GM18502 (cell line): Measurements from ENCODE around the gene SPRYD3.
"Not testable (repeated sequence)": the region's sequence is repeated elsewhere in the genome, so short reads cannot be mapped to it uniquely, and the experiment has no call there.

Experiments
- ATAC-seq: cut with Tn5 transposase; IDR thresholded peaks from one replicate; pipeline ENCODE4 v1.9.1; 2021; ENCODE audit warnings: mild to moderate bottlenecking; ENCODE audit not compliant: unreplicated experiment, poor library complexity

The SPRYD3 gene, protein sequence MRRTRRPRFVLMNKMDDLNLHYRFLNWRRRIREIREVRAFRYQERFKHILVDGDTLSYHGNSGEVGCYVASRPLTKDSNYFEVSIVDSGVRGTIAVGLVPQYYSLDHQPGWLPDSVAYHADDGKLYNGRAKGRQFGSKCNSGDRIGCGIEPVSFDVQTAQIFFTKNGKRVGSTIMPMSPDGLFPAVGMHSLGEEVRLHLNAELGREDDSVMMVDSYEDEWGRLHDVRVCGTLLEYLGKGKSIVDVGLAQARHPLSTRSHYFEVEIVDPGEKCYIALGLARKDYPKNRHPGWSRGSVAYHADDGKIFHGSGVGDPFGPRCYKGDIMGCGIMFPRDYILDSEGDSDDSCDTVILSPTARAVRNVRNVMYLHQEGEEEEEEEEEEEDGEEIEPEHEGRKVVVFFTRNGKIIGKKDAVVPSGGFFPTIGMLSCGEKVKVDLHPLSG

DNA sequence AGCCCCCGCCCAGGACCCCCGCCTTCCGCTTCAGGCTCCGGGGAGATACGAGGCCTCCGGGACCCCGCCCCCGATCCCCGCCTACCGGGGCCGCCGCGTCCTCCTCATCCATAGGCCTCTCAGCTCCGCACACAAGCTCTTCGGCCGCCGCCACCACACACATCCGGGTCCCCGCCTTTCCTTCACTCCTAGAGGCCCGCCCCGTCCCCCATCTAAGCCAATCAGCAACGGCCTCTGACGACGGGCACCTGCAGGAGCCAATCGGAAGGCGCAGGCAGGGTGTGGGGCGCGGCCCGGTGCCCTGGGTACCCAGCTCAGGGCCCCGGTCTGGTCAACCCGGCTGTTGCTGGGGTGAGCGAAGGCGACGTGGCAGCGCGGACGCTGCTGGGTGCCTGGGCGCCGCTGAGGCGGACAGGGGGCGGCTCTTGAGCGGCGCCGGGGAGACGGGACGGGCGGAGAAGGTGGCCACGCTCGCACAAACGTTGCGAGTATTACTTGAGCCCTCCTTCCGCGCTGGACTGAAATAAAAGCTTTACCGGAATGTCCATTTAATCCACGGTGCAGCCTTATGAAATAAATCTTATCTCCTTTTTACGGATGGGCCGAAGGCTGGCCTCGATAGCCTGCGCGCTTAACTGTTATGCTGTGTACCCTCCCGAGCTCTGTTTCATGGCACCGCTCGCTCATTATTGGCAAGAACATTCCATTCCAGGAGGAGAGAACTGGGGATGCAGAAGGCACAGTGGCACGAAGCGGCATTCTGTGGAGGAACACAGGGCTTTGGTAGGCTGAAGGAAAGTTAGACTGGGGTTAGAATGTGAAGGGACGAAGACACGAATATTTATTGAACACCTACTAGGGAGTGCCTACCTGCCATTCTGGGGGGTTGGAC lies at the start of gene SPRYD3:
TSS of gene SPRYD3 (minus strand) at position 165 of the 892 bp plus-strand sequence. CDS start at position 108, 57 bp downstream.
- peak; percentile 99 for ATAC-seq

DNA sequence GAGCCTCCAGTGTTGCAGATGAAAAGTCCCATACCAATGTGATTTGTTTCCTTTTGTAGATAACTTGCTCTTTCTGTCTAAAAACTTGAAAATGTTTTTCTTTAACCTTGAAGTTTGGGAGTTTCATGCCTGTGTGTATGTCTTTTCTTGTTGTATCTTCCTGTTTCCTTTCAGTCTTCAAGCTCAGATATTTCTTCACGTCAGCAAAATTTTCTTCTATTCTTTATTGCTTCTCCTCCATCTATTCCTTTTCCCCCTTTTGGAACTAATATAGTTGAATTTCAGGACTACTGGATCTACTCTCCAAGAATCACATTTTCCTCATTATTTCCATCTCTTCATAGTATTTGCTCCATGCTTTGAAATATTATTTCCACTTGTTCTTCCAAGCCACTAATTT lies 48.0 kb upstream of the SPRYD3 start:
- ATAC-seq: no peak

DNA sequence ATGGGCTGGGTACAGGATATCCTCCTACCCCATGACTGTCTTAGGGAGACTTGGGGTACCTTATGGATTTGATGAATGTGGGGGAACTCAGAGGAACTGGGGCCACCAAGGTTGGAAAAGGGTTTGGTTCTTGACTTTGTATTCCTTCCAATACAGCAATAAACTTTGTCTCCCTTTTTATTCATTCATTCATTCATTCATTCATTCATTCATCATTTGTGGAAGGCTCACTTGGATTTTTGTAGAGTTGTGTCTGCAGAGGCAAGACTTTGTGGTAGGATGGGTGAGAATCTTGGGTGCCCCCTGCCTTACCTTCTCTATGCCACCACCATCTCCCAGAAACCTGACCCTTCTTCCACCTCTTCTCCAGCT lies 45.1 kb upstream of the SPRYD3 start:
- ATAC-seq: no peak

DNA sequence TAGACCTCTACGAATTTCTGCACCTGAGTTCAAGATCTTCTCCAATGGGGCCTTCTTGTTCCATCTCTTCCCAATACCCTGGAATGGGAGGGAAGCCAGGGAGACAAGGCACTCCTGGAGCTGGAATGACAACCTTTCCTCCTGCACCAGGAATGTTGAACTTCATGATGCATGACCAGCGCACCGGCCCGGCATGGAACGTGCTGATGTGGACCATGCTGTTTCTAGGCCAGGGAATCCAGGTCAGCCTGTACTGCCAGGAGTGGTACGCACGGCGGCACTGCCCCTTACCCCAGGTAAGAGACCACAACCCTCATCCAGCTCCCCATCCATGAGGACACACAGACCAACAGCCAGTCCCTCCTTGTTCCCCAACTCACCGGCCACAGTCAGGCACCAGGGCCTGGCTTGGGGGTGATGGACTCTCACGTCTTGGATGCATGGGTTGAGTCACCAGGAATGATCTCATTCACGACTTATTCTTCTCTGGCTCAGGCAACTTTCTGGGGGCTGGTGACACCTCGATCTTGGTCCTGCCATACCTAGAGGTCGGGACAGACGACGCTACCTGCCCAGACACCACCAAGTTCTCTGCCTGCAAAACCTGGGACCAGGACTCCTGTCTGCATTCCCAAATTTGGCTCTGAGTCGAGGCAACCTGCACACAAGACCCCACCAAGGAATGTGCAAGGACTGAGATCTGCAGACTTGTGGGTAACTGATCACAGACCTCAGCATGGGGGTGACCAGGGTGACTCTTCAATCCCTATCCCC lies 44.6 kb upstream of the SPRYD3 start:
- no peak for ATAC-seq

DNA sequence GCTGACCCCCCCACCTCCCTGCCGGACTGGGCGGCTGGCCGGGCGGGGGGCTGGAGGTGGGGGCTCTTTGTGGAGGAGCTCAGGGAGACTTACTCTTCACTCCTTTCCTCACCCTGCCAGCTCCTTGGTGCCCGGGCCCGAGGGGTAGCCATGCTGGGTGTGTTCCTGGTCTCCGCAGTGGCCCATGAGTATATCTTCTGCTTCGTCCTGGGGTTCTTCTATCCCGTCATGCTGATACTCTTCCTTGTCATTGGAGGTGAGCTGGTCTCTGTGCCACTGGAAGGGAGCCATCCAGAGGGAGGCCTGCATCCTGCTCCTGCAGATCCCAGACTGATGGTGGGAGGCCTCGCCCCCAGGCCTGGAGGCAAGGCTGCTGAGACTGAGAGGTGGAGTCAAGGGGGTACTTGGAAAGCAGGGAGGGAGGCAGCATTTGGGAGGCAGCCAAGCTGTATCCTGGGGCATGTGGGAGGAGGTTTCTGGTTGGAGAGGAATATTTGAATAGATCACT lies 43.8 kb upstream of the SPRYD3 start:
- no peak for ATAC-seq

DNA sequence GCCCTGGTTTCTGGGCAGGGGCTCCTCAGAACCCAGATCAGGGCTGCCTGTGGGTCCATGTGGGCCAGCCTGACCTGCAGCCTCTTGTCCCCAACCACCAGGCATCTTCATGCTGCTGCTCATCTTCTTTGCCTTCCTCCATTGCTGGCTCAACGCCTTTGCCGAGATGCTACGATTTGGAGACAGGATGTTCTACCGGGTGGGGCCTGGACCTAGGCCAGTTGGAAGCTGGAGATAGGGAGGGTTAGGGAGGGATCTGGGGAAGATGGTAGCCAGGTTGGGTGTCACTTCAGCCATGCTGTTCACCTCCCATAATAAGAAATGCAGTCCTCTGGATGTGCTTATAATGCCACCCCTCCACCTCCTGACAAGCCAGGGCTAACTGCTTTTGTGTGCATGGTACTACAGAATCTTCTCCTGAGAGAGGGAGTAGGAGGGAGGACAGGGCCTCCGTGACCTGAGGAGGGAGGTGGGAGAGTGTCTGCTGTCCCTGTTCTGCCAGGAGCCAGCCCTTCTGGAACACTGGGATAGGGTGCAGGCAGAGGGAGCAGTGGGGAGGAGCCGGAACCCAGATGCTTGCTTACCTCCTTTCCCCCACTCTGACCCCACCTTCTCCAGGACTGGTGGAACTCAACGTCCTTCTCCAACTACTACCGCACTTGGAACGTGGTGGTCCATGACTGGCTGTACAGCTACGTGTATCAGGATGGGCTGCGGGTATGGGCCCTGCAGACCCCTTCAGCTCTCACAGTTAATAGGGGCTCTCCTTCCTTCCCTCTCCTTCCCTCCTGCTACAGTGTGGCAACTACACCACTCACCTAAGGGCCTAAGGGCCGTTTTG lies 41.7 kb upstream of the SPRYD3 start:
- no peak for ATAC-seq

DNA sequence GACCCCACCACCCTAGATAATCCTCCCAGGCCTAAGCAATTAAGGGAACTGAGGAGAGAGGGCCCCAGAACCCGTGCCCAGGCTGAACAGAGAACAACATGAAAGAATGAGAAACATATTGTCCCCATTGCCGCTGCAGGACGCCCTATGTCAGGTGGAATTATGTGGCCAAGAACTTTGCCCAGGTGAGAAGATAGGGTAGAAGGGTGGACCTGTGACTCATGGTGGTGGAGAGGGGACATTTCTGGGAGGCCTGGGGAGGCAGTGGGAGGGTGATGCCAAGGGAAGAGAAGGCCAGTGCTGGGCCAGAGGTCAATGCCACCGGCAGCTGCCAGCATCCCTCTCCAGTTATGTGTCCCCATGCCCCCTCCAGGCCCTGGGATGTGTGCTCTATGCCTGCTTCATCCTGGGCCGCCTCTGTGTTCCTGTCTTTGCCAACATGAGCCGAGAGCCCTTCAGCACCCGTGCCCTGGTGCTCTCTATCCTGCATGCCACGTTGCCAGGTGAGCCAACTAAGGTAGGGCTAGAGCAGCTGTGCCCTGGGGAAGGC lies 39.6 kb upstream of the SPRYD3 start:
- no peak for ATAC-seq

DNA sequence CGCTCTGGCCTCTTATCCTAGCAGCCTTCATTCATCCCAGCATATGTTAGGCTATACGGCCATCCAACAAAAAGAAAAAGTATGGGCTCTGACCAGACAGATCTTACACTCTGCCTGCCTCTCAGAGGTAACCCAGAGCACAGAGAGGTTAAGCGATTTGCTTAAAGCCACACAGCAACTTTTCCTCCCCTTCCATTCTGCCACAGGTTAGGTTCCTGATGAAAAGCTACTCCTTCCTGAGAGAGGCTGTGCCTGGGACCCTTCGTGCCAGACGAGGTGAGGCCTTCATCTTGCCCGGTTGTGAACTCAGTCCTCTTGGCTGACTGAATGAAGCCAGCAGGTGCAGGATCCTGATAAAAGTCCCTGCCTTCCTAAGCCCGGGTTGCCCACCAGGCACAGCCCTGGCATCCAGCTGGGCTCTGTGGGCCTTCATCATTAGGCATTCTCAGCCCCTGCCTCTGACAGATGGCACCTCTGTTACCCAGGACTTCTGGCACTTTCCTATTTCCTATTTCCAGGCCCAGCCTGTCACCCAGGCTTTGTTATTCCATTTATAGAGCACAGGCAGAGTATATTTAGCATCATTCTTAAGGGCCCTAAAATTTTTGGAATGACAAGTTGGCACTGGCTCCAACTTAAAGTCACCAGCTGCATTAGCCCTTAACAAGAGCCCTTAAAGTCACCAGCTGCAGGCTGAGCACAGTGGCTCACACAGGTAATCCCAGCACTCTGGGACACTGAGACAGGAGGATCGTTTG lies 36.9 kb upstream of the SPRYD3 start:
- no peak for ATAC-seq

DNA sequence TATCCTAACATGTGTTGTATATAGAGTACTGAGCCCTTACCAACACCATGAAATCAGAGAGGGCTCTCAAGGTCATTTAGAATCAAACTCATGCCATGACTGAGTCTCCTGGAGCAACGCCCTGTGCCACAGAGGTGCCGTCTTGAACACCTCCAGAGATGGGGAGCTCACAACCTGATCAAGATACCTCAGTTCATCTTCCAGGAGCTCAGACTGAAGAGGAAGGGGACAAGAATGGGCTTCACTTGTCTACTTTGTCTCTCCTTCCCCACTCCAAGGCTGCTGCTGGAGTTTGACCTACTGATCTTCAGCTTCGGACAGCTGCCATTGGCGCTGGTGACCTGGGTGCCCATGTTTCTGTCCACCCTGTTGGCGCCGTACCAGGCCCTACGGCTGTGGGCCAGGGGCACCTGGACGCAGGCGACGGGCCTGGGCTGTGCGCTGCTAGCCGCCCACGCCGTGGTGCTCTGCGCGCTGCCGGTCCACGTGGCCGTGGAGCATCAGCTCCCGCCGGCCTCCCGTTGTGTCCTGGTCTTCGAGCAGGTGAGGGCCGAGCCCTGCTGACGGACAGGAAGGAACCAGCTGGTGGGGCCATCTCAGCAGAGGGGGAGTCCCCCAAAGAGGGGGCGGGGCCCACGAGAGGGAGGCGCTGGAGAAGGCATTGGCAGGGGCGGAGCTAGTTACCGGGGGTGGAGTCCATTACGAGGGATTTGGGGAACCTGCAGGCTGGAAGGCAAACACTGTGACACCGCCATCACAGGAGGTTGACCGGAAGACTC lies 36.1 kb upstream of the SPRYD3 start:
- no peak for ATAC-seq

DNA sequence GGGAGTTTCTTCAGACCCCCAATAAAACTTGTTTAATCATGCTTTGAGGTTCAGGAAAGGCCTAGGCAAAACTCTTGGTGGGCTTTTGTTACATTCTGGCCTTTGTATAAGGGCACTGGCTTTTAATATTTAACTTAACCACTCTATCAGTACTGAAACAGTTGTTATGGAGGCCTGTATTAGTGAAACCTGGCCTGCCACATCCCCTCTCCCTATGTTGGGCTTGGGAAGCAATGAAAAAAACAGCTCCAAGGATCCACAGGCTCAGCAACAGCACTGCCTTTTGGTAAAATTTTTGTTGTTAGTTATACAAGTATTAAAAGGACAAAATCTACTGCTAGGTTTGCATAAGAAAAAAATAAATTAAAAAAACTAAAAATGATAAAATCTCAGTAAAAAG lies 34.8 kb upstream of the SPRYD3 start:
- ATAC-seq: no peak

DNA sequence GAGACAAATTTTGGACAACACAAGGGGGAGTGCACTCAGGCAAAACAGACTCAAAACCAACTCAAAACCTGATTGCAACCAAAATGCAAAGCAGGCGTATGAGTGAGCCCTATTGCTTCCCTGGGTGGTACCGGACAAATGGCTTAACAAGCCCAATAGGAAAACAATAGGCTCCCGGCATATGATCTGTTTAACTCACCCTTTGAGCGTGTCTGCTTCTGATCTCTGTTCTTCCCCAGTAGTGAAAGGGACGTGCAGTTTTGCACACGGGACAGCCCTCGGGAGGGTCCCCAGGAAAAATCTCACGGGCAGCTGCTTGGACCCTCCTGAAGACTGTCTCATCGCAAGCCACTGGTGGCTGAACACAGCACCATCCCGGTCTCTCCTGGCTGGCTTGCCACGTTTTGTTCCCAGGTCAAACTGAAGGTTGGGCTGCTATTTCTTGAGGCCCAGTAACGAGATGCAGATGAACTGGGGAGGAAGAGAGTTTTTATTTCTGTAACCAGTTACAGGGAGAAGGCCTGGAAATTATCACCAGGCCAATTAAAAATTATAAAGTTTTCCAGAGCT lies 34.0 kb upstream of the SPRYD3 start:
- ATAC-seq: no peak

DNA sequence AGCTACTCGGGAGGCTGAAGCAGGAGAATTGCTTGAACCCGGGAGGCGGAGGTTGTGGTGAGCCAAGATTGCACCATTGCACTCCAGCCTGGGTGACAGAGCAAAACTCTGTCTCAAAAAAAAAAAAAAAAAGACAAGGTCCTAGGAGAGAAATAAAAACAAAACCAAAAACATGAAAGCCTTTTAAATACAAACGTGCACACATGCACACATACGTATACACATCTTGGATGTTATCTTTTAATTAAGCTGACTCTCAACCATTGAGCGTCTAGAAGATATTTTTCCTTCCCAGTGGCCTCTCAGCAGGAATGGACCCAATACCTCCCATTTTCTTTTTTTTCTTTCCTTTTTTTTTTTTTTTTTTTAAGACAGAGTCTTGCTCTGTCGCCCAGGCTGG lies 33.2 kb upstream of the SPRYD3 start:
- ATAC-seq: not testable (repeated sequence)

DNA sequence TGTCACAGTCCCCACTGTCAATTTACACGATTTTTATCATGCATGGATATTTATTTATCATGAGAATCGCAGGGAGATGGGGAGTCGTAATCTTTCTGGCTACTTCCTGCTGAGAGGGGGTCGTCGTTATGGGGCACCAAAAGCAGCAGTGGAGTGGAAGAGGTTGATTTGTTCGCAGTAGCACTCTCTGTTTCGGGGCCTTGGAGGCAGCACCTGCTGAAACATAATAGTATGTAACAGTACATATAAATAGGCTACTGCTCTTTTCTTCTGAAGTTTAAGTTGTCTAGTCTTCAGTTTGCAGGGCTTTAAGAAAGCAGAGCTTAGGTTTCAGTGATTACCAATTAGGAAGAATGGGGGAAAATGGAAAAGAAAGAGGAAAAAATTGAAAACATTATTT lies 27.9 kb upstream of the SPRYD3 start:
- no peak for ATAC-seq

DNA sequence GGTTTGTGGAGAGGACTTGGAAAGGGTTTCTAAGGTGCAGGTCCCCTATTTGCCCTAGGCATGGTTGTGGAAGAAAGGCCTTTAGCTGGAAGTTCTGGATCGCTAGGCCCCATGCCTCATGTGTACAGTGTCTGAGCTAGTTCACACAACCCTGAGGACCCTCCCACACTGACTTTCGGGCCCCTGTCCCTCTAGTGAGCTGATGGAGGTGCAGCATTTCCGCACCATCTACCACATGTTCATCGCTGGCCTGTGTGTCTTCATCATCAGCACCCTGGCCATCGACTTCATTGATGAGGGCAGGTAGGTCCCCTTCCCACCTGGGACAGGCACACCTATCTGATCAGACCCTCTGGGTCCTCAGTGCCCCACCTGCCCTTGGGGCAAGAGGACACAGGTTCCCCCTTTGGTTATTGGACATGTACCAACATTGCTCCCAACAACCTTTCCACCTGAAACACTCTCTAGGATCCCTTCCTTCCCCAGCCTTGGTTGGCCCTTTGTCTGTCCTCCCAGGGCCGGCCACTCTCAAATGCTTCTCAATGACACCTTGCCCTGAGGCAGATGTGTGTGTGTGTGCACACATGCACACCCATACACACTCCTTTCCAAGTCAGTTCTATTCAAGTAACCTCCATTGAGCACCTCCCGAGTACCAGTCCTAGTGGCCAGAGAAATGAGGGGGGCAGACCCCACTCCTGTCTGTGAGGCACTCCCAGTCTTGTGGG lies 26.7 kb upstream of the SPRYD3 start:
- ATAC-seq: no peak

DNA sequence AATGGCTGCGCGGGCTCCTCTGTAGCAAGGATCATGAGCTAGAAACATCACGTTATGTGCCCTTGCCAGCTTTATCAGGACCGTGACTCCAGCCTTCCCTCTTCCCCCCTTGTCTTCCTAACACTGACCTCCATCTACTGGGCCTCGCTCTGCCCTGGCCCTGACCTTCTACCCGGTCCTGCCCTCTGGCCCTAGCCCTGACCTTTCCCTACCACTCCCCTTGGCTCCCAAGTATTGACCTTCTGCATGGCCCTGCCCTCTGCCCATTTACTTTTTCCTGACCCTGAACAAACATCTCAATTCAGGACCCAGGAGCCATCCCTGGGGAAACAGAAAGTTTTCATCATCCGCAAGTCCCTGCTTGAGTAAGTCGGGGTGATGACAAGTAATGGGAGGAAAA lies 26.1 kb upstream of the SPRYD3 start:
- ATAC-seq: no peak

DNA sequence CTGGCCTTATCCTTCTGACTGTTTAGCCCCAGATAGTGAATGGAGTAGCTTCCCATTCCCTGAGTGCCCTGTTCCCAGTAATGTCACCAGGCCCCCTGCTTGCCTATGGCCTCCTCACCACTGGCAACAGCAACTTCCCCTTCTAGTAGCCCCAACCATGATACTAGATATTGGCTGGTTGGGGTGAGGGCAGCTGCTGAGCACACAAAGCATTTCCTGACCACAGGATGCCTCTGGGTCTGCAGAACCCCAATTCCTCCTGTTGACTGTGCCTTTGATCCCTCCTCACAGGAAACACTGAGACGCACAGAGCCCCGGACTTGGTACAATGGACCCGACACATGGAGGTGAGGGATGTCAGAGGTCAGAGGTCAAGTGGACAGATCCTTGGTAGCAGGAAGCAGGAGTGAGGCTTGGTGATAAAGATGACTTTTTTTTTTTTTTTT lies 24.7 kb upstream of the SPRYD3 start:
- no peak for ATAC-seq
